HEK293 (cell line): ENCODE data around the gene ACAN.

Experiments used
- BCL11A ChIP-seq: fragments of 450-650 bp; formaldehyde crosslinking; IDR thresholded peaks from 2 replicates; pipeline ENCODE4 v1.5.1; 2016; ENCODE audit warnings: low read depth, missing biosample characterization, missing genetic modification characterization
- TRIM28 ChIP-seq: IDR thresholded peaks from 2 replicates; pipeline ENCODE4 v1.6.1; 2011; ENCODE audit warnings: low read length, control low read depth, borderline replicate concordance
- YY1 ChIP-seq: fragments of 450-650 bp; formaldehyde crosslinking; IDR thresholded peaks from 2 replicates; pipeline ENCODE4 v1.5.1; 2018; ENCODE audit warnings: missing biosample characterization, missing genetic modification characterization
- YY2 ChIP-seq: fragments of 450-650 bp; formaldehyde crosslinking; IDR thresholded peaks from 2 replicates; pipeline ENCODE4 v1.5.1; 2016; ENCODE audit warnings: missing biosample characterization, missing genetic modification characterization
- ZBTB8A ChIP-seq: fragments of 450-650 bp; formaldehyde crosslinking; IDR thresholded peaks from 2 replicates; pipeline ENCODE4 v1.5.1; 2016; ENCODE audit warnings: missing biosample characterization, missing genetic modification characterization
- ZNF155 ChIP-seq: fragments of 450-650 bp; formaldehyde crosslinking; IDR thresholded peaks from 2 replicates; pipeline ENCODE4 v1.5.1; 2016; ENCODE audit warnings: missing biosample characterization, missing genetic modification characterization
- ZNF335 ChIP-seq: fragments of 450-650 bp; formaldehyde crosslinking; conservative IDR thresholded peaks from 2 replicates; pipeline ENCODE4 v1.5.1; 2016; ENCODE audit warnings: missing biosample characterization, missing genetic modification characterization
- ZNF776 ChIP-seq: fragments of 450-650 bp; formaldehyde crosslinking; IDR thresholded peaks from 2 replicates; pipeline ENCODE4 v1.5.0; 2017; ENCODE audit warnings: missing biosample characterization, missing genetic modification characterization, borderline replicate concordance
- TF ChIP-seq, protein P1 (sequence below): fragments of 450-650 bp; formaldehyde crosslinking; IDR thresholded peaks from 2 replicates; pipeline ENCODE4 v1.5.1; 2016; ENCODE audit warnings: missing biosample characterization, missing genetic modification characterization
- TF ChIP-seq, protein P2 (sequence below): fragments of 450-650 bp; formaldehyde crosslinking; IDR thresholded peaks from 2 replicates; pipeline ENCODE4 v1.5.0; 2017; ENCODE audit warnings: missing biosample characterization, missing genetic modification characterization, borderline replicate concordance
- TF ChIP-seq, protein P3 (sequence below): fragments of 450-650 bp; formaldehyde crosslinking; IDR thresholded peaks from 2 replicates; pipeline ENCODE4 v1.5.1; 2016; ENCODE audit warnings: missing biosample characterization, missing genetic modification characterization
- TF ChIP-seq, protein P4 (sequence below): fragments of 450-650 bp; formaldehyde crosslinking; conservative IDR thresholded peaks from 2 replicates; pipeline ENCODE4 v1.5.1; 2016; ENCODE audit warnings: low read depth, missing biosample characterization, missing genetic modification characterization
- TF ChIP-seq, protein P5 (sequence below): fragments of 450-650 bp; formaldehyde crosslinking; IDR thresholded peaks from 2 replicates; pipeline ENCODE4 v1.5.1; 2016; ENCODE audit warnings: missing biosample characterization, missing genetic modification characterization

DNA sequence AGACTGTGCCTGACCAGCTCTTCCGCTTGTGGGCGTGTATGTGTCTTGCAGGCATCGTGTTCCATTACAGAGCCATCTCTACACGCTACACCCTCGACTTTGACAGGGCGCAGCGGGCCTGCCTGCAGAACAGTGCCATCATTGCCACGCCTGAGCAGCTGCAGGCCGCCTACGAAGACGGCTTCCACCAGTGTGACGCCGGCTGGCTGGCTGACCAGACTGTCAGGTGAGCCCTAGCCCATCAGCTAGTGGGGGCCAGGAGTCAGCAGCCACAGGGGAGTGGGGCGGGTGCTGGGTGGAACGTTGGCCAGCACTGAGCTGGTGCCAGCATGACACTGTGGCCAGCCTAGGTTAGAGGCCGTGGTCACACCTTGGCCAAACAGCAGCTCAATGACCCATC, 36.7 kb downstream of the ACAN start:
- no peak for TF ChIP-seq ZNF155
- TF ChIP-seq YY1 (tag by site-specific recombination) = no peak
- TF ChIP-seq, protein P1, sequence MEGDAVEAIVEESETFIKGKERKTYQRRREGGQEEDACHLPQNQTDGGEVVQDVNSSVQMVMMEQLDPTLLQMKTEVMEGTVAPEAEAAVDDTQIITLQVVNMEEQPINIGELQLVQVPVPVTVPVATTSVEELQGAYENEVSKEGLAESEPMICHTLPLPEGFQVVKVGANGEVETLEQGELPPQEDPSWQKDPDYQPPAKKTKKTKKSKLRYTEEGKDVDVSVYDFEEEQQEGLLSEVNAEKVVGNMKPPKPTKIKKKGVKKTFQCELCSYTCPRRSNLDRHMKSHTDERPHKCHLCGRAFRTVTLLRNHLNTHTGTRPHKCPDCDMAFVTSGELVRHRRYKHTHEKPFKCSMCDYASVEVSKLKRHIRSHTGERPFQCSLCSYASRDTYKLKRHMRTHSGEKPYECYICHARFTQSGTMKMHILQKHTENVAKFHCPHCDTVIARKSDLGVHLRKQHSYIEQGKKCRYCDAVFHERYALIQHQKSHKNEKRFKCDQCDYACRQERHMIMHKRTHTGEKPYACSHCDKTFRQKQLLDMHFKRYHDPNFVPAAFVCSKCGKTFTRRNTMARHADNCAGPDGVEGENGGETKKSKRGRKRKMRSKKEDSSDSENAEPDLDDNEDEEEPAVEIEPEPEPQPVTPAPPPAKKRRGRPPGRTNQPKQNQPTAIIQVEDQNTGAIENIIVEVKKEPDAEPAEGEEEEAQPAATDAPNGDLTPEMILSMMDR (tag by site-specific recombination) = no peak
- TF ChIP-seq, protein P2, sequence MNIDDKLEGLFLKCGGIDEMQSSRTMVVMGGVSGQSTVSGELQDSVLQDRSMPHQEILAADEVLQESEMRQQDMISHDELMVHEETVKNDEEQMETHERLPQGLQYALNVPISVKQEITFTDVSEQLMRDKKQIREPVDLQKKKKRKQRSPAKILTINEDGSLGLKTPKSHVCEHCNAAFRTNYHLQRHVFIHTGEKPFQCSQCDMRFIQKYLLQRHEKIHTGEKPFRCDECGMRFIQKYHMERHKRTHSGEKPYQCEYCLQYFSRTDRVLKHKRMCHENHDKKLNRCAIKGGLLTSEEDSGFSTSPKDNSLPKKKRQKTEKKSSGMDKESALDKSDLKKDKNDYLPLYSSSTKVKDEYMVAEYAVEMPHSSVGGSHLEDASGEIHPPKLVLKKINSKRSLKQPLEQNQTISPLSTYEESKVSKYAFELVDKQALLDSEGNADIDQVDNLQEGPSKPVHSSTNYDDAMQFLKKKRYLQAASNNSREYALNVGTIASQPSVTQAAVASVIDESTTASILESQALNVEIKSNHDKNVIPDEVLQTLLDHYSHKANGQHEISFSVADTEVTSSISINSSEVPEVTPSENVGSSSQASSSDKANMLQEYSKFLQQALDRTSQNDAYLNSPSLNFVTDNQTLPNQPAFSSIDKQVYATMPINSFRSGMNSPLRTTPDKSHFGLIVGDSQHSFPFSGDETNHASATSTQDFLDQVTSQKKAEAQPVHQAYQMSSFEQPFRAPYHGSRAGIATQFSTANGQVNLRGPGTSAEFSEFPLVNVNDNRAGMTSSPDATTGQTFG (tag by site-specific recombination) = no peak
- TF ChIP-seq, protein P3, sequence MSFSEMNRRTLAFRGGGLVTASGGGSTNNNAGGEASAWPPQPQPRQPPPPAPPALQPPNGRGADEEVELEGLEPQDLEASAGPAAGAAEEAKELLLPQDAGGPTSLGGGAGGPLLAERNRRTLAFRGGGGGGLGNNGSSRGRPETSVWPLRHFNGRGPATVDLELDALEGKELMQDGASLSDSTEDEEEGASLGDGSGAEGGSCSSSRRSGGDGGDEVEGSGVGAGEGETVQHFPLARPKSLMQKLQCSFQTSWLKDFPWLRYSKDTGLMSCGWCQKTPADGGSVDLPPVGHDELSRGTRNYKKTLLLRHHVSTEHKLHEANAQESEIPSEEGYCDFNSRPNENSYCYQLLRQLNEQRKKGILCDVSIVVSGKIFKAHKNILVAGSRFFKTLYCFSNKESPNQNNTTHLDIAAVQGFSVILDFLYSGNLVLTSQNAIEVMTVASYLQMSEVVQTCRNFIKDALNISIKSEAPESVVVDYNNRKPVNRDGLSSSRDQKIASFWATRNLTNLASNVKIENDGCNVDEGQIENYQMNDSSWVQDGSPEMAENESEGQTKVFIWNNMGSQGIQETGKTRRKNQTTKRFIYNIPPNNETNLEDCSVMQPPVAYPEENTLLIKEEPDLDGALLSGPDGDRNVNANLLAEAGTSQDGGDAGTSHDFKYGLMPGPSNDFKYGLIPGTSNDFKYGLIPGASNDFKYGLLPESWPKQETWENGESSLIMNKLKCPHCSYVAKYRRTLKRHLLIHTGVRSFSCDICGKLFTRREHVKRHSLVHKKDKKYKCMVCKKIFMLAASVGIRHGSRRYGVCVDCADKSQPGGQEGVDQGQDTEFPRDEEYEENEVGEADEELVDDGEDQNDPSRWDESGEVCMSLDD (tag by site-specific recombination) = no peak
- no peak for TF ChIP-seq BCL11A (tag by site-specific recombination)
- TF ChIP-seq TRIM28 = no peak
- no peak for TF ChIP-seq ZBTB8A
- no peak for TF ChIP-seq ZNF335 (tag by site-specific recombination)
- no peak for TF ChIP-seq YY2 (tag by site-specific recombination)
- TF ChIP-seq, protein P4, sequence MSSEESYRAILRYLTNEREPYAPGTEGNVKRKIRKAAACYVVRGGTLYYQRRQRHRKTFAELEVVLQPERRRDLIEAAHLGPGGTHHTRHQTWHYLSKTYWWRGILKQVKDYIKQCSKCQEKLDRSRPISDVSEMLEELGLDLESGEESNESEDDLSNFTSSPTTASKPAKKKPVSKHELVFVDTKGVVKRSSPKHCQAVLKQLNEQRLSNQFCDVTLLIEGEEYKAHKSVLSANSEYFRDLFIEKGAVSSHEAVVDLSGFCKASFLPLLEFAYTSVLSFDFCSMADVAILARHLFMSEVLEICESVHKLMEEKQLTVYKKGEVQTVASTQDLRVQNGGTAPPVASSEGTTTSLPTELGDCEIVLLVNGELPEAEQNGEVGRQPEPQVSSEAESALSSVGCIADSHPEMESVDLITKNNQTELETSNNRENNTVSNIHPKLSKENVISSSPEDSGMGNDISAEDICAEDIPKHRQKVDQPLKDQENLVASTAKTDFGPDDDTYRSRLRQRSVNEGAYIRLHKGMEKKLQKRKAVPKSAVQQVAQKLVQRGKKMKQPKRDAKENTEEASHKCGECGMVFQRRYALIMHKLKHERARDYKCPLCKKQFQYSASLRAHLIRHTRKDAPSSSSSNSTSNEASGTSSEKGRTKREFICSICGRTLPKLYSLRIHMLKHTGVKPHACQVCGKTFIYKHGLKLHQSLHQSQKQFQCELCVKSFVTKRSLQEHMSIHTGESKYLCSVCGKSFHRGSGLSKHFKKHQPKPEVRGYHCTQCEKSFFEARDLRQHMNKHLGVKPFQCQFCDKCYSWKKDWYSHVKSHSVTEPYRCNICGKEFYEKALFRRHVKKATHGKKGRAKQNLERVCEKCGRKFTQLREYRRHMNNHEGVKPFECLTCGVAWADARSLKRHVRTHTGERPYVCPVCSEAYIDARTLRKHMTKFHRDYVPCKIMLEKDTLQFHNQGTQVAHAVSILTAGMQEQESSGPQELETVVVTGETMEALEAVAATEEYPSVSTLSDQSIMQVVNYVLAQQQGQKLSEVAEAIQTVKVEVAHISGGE (tag by site-specific recombination) = no peak
- TF ChIP-seq ZNF776 (tag by site-specific recombination) = no peak
- TF ChIP-seq, protein P5, sequence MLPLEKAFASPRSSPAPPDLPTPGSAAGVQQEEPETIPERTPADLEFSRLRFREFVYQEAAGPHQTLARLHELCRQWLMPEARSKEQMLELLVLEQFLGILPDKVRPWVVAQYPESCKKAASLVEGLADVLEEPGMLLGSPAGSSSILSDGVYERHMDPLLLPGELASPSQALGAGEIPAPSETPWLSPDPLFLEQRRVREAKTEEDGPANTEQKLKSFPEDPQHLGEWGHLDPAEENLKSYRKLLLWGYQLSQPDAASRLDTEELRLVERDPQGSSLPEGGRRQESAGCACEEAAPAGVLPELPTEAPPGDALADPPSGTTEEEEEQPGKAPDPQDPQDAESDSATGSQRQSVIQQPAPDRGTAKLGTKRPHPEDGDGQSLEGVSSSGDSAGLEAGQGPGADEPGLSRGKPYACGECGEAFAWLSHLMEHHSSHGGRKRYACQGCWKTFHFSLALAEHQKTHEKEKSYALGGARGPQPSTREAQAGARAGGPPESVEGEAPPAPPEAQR (tag by site-specific recombination) = no peak
